Measurements from ENCODE around the gene EVA1A.

EVA1A gene

DNA sequence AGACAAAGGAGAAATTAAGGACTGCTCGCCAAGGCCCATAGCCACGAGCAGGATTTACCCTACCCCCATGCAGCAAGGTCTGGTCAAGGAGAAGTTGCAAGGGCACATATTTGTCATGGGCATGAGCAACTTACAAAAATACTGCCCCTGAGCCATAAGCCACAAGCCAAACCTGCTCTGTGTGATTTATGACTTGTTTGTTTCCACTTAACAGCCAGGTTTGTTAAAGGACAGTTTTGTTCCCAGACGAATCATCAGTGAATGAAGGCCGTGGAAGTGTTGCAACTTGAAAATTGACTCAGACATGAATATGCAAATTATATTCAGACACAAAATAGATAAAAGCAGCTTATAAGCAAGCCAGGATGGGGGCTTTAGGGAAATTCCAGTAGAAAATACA, 31.3 kb upstream of the EVA1A start:
- Histone ChIP-seq H3K4me3 (ENCODE audit: insufficient read depth, low read length, poor library complexity, severe bottlenecking) (no peak overlapping the region), H3K9me2 (replicated peaks; ENCODE audit: insufficient read depth, low read length) (no peaks in the 10 kb centered on the region), H3F3A (ENCODE audit: insufficient read depth) (no peaks in the 10 kb centered on the region), H3K79me2 (ENCODE audit: insufficient read depth, low read length) (no peaks in the 10 kb centered on the region), H3K27me3 (ENCODE audit: low read length) (no peaks in the 10 kb centered on the region), H3K27ac (ENCODE audit: low read depth, low read length) (no peak overlapping the region), H3K4me2 (ENCODE audit: low read depth, low read length, poor library complexity, severe bottlenecking) (no peak overlapping the region), H3K36me3 (ENCODE audit: low read length) (no peaks in the 10 kb centered on the region), H2AFZ (ENCODE audit: low read depth, low read length, severe bottlenecking) (no peak overlapping the region), H3K9ac (ENCODE audit: low read length) (no peak overlapping the region), H4K20me1 (ENCODE audit: low read depth, low read length) (no peaks in the 10 kb centered on the region), H3K9me3 (ENCODE audit: insufficient read depth, low read length) (no peaks in the 10 kb centered on the region)
- TF ChIP-seq EZH2phosphoT487 (conservative IDR thresholded peaks at IDR 0.05; ENCODE audit: low read length): no peak
- TF ChIP-seq, protein P1, sequence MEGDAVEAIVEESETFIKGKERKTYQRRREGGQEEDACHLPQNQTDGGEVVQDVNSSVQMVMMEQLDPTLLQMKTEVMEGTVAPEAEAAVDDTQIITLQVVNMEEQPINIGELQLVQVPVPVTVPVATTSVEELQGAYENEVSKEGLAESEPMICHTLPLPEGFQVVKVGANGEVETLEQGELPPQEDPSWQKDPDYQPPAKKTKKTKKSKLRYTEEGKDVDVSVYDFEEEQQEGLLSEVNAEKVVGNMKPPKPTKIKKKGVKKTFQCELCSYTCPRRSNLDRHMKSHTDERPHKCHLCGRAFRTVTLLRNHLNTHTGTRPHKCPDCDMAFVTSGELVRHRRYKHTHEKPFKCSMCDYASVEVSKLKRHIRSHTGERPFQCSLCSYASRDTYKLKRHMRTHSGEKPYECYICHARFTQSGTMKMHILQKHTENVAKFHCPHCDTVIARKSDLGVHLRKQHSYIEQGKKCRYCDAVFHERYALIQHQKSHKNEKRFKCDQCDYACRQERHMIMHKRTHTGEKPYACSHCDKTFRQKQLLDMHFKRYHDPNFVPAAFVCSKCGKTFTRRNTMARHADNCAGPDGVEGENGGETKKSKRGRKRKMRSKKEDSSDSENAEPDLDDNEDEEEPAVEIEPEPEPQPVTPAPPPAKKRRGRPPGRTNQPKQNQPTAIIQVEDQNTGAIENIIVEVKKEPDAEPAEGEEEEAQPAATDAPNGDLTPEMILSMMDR (IDR thresholded peaks at IDR 0.05; ENCODE audit: insufficient read depth, low read length, poor library complexity, severe bottlenecking): no peak

DNA sequence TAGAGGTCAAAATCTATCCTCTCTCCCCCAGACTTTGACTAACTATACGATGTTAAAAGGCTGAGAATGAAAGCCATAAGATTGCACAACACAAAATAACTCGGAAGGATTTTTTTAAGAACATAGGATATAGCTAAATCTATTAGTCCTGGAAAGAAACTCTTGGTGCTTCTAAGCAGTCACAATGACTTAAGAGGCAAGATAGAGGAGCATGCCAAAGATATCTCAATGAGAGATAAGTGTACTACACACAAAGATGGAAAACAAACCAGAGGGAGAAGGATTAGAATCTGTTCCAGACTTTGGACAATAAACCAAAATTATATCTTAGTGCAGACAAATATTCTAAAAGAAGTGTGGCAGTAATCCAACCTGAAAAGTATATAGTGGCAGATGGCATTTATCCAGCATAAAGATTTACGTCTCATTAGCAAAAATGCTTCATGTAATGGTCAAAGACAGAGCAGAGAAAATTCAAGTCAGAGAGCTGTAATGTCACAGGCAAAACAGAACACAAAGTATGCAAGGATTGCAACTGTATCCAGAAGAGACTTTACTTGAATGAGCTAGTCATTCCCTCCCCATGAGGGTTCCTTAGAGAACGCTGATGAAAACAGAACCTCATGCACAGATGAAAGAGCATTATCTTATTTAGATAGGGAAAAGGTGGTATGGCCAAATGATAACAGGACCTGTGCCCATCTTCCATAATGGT, 28.8 kb upstream of the EVA1A start:
- H3K4me3 ChIP-seq (ENCODE audit: insufficient read depth, low read length, poor library complexity, severe bottlenecking): no peak overlapping the region
- no peak overlapping the region for H3K9ac ChIP-seq (ENCODE audit: low read length)
- H3F3A ChIP-seq (ENCODE audit: insufficient read depth): no peaks in the 10 kb centered on the region
- no peak overlapping the region for H2AFZ ChIP-seq (ENCODE audit: low read depth, low read length, severe bottlenecking)
- H3K4me2 ChIP-seq (ENCODE audit: low read depth, low read length, poor library complexity, severe bottlenecking): no peak overlapping the region
- no peak for TF ChIP-seq EZH2phosphoT487 (conservative IDR thresholded peaks at IDR 0.05; ENCODE audit: low read length)
- TF ChIP-seq, protein P1 (IDR thresholded peaks at IDR 0.05; ENCODE audit: insufficient read depth, low read length, poor library complexity, severe bottlenecking): no peak
- no peaks in the 10 kb centered on the region for H3K36me3 ChIP-seq (ENCODE audit: low read length)
- no peaks in the 10 kb centered on the region for H3K9me3 ChIP-seq (ENCODE audit: insufficient read depth, low read length)
- no peaks in the 10 kb centered on the region for H3K27me3 ChIP-seq (ENCODE audit: low read length)
- H3K27ac ChIP-seq (ENCODE audit: low read depth, low read length): no peak overlapping the region
- no peaks in the 10 kb centered on the region for H4K20me1 ChIP-seq (ENCODE audit: low read depth, low read length)
- H3K79me2 ChIP-seq (ENCODE audit: insufficient read depth, low read length): no peaks in the 10 kb centered on the region
- no peaks in the 10 kb centered on the region for H3K9me2 ChIP-seq (replicated peaks; ENCODE audit: insufficient read depth, low read length)

DNA sequence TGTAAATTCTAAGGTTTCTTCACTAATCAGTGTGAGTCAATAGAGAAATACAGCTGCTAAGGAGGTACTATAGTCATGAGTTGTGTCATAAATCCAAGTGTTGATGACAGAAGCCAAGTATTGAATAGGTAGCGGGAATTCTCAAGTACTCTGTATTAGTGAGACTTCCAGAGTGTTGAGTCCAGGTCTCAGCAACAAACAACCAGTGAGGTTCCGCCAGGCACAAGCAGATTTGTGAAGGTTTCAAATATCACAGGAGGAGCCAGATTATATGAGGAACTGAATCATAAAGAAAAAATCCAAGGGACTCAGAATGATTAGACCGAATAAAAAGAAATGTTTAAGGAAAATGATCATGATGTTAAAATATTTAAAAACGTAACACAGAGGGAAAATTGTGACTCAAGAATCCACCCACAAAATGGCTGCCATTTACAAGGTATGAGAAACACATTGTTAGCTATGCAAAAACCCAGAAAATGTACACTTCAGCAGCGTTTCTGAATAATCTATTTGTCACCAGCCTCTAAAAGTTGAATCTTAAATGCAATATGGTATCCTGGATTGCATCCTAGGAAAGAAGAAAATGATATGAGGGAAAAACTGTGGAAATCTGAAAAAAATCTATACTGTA, 27.3 kb upstream of the EVA1A start:
- no peaks in the 10 kb centered on the region for H4K20me1 ChIP-seq (ENCODE audit: low read depth, low read length)
- no peak overlapping the region for H2AFZ ChIP-seq (ENCODE audit: low read depth, low read length, severe bottlenecking)
- H3K9me3 ChIP-seq (ENCODE audit: insufficient read depth, low read length): no peaks in the 10 kb centered on the region
- no peaks in the 10 kb centered on the region for H3K79me2 ChIP-seq (ENCODE audit: insufficient read depth, low read length)
- H3K36me3 ChIP-seq (ENCODE audit: low read length): no peaks in the 10 kb centered on the region
- TF ChIP-seq EZH2phosphoT487 (conservative IDR thresholded peaks at IDR 0.05; ENCODE audit: low read length): no peak
- TF ChIP-seq, protein P1 (IDR thresholded peaks at IDR 0.05; ENCODE audit: insufficient read depth, low read length, poor library complexity, severe bottlenecking): no peak
- no peaks in the 10 kb centered on the region for H3F3A ChIP-seq (ENCODE audit: insufficient read depth)
- no peaks in the 10 kb centered on the region for H3K27me3 ChIP-seq (ENCODE audit: low read length)
- no peak overlapping the region for H3K27ac ChIP-seq (ENCODE audit: low read depth, low read length)
- H3K9me2 ChIP-seq (replicated peaks; ENCODE audit: insufficient read depth, low read length): no peaks in the 10 kb centered on the region
- H3K9ac ChIP-seq (ENCODE audit: low read length): no peak overlapping the region
- H3K4me3 ChIP-seq (ENCODE audit: insufficient read depth, low read length, poor library complexity, severe bottlenecking): no peak overlapping the region
- H3K4me2 ChIP-seq (ENCODE audit: low read depth, low read length, poor library complexity, severe bottlenecking): no peak overlapping the region
